Neutrophil (primary cell): ENCODE measurements around the gene ANKRD52.
A peak's percentile ranks its signal among the peaks of the same experiment; 100 is the strongest.
"Not testable (repeated sequence)": the region's sequence is repeated elsewhere in the genome, so short reads cannot be mapped to it uniquely, and the experiment has no call there.

Experiments
- H3K27ac ChIP-seq: fragments of 200-600 bp; sonication (generic); 2 replicates; pipeline ENCODE4 v1.5.1; 2016; ENCODE audit warnings: mild to moderate bottlenecking, moderate library complexity
- H3K27me3 ChIP-seq: fragments of 200-600 bp; sonication (generic); 2 replicates; pipeline ENCODE4 v1.6.0; 2016; ENCODE audit warnings: mild to moderate bottlenecking
- H3K36me3 ChIP-seq: fragments of 200-600 bp; sonication (generic); 2 replicates; pipeline ENCODE4 v1.5.1; 2017
- H3K4me1 ChIP-seq, 2 experiments: fragments of 200-600 bp in 1 of 2; sonication (generic) in 1 of 2; 1 replicate in 1 of 2; 2 replicates in 1 of 2; pipeline versions ENCODE4 v1.5.1 to v1.6.1; 2013 to 2016; ENCODE audit warnings: low read depth in 1 of 2, low read length in 1 of 2, mild to moderate bottlenecking in 1 of 2, moderate library complexity in 1 of 2; ENCODE audit not compliant: control insufficient read depth in 1 of 2, insufficient read depth in 1 of 2
- H3K4me3 ChIP-seq, 2 experiments: fragments of 200-600 bp in 1 of 2; sonication (generic) in 1 of 2; 1 replicate in 1 of 2; 2 replicates in 1 of 2; pipeline ENCODE4 v1.5.1; 2013 to 2016; ENCODE audit warnings: low read depth in 1 of 2, low read length in 1 of 2, mild to moderate bottlenecking in 1 of 2, moderate library complexity in 1 of 2
- H3K9me3 ChIP-seq: fragments of 200-600 bp; sonication (generic); 2 replicates; pipeline ENCODE4 v1.5.1; 2016
- CTCF ChIP-seq: fragments of 200-600 bp; sonication (generic); IDR thresholded peaks from 2 replicates; pipeline ENCODE4 v1.5.1; 2016; ENCODE audit warnings: antibody characterized with exemption

ANKRD52 gene

GRCh38 chr12:56266693-56267442 is 8.7 kb upstream of the ANKRD52 start, which contains the start of gene COQ10A:
COQ10A (plus strand) TSS chr12:56266942; CDS start chr12:56267119, 177 bp downstream.
- H3K9me3 ChIP-seq, result no peaks in the 10 kb centered on the region
- H3K27ac ChIP-seq, result peak within 1 kb of the TSS; percentile 89
- peaks cover 17 to 19% of the 10 kb centered on the region in 2 experiments for H3K4me1 ChIP-seq
- H3K36me3 ChIP-seq, result peaks cover 21% of the 10 kb centered on the region
- H3K27me3 ChIP-seq, result no peaks in the 10 kb centered on the region
- peak; percentile 61 for TF ChIP-seq CTCF
- H3K4me3 ChIP-seq, result peak within 1 kb of the TSS; percentile 79 to 80

DNA sequence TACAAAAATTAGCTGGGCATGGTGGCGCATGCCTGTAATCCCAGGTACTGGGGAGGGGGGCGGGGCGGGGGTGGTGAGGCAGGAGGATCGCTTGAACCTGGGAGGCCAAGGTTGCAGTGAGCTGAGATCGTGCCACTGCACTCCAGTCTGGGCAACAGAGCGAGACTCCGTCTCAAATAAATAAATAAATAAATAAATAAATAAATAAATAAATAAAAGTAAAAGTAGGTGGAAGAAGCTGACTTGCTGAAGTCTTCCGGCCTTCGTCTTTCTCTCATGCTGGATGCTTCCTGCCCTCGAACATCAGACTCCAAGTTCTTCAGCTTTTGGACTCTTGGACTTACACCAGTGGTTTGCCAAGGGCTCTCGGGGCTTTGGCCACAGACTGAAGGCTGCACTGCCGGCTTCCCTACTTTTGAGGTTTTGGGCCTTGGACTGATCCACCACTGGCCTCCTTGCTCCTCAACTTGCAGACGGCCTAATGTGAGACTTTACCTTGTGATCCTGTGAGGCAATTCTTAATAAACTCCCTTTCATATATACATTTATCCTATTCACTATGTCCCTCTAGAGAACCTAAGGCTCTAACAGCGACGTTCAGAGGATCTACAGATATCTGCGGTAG is 8.0 kb upstream of the ANKRD52 start:
- H3K36me3 ChIP-seq, result peaks cover 14% of the 10 kb centered on the region
- H3K9me3 ChIP-seq, H3K27me3 ChIP-seq: not testable (repeated sequence)
- peaks cover 17 to 19% of the 10 kb centered on the region in 2 experiments for H3K4me1 ChIP-seq
- peak overlapping the region; percentile 79 to 80 for H3K4me3 ChIP-seq
- H3K27ac ChIP-seq, result peak overlapping the region; percentile 89

DNA sequence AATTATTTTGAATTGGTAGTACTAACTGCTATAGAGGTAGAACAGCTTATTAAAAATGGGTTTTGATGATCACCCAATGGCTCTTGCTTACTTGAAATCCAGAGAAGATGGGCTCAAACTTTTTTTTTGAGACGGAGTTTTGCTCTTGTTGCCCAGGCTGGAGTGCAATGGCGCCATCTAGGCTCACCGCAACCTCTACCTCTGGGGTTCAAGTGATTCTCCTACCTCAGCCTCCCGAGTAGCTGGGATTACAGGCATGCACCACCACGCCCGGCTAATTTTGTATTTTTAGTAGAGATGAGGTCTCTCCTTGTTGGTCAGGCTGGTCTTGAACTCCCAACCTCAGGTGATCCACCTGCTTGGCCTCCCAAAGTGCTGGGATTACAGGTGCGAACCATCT is 4.8 kb upstream of the ANKRD52 start:
- not testable (repeated sequence) for H3K27ac ChIP-seq, H3K36me3 ChIP-seq, H3K9me3 ChIP-seq, H3K4me3 ChIP-seq, H3K27me3 ChIP-seq
- peaks cover 27% of the 10 kb centered on the region in 2 experiments for H3K4me1 ChIP-seq

GRCh38 chr12:56261503-56262232 is 3.5 kb upstream of the ANKRD52 start:
- peaks cover 25 to 29% of the 10 kb centered on the region in 2 experiments for H3K4me1 ChIP-seq
- no peak overlapping the region for H3K4me3 ChIP-seq
- TF ChIP-seq CTCF, result no peak
- peaks cover 2% of the 10 kb centered on the region for H3K36me3 ChIP-seq
- no peaks in the 10 kb centered on the region for H3K9me3 ChIP-seq
- no peaks in the 10 kb centered on the region for H3K27me3 ChIP-seq
- no peak overlapping the region for H3K27ac ChIP-seq

GRCh38 chr12:56260921-56261320 is 2.7 kb upstream of the ANKRD52 start:
- no peaks in the 10 kb centered on the region for H3K9me3 ChIP-seq
- no peak for TF ChIP-seq CTCF
- no peak overlapping the region for H3K27ac ChIP-seq
- peaks cover 19 to 22% of the 10 kb centered on the region in 2 experiments for H3K4me1 ChIP-seq
- H3K4me3 ChIP-seq, result no peak overlapping the region
- peaks cover 4% of the 10 kb centered on the region for H3K36me3 ChIP-seq
- H3K27me3 ChIP-seq, result no peaks in the 10 kb centered on the region

GRCh38 chr12:56260380-56260779 is 2.2 kb upstream of the ANKRD52 start:
- Histone ChIP-seq H3K36me3 (peaks cover 9% of the 10 kb centered on the region), H3K27ac (no peak overlapping the region), H3K4me3 (no peak overlapping the region), H3K27me3 (no peaks in the 10 kb centered on the region), H3K9me3 (no peaks in the 10 kb centered on the region), H3K4me1 (peaks cover 15 to 19% of the 10 kb centered on the region in 2 experiments)
- TF ChIP-seq CTCF, result no peak
